Measurements from ENCODE around the gene POLN.
A peak's percentile ranks its signal among the peaks of the same experiment; 100 is the strongest.

POLN gene

GRCh38 chr4:2075171-2075986 is 166.5 kb downstream of the POLN start:
- DNase-seq (ENCODE audit: insufficient read length, low spot score) = no peak
- no peak for FAIRE-seq

- FAIRE-seq (no peak), DNase-seq (ENCODE audit: insufficient read length, low spot score) (no peak)
Observed at GRCh38 chr4:2074588-2074987, 167.3 kb downstream of the POLN start.

GRCh38 chr4:2073808-2074481 is 168.0 kb downstream of the POLN start:
- FAIRE-seq = no peak
- DNase-seq (ENCODE audit: insufficient read length, low spot score) = no peak

DNA sequence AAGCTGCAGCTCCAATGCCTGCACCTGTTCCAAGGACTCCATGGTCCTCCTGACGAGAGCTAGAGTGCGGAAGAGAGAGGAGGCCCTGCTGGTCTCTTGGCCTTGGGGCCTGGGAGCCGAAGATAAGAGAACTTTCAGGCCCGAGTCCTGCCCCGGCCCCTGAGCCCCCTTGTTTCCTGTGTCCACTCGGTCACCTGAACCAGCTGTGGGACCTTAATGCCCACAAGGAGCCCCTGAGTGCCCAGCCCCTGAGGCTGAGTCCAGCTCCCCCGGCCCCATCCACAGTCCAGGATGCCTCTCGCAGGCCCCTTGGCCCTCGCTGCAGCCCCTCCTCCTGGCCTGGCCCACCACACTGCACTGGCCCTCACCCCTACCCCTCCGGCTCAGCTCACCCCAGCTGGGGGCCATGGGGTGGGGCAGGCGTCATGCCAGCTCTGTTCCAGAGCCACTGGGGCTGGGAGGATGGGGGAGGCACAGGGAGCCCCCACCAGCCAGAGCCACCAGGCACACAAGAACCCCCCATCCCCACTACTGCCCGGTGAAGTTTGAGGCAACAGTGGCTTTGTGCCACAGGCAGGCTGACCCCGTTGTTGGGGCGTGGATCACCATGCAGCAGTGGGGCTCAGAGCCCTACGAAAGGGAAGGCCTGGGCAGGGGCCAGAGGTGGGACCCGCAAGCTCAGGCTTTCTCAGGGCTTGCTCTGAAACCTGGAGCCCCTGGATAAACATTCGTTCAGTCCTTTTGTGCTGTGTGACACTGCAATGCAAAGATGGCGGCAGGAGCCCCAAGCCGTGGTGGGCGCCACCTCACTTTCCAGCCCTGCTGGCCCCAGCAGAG is 168.7 kb downstream of the POLN start:
- DNase-seq (ENCODE audit: insufficient read length, low spot score) (no peak), FAIRE-seq (no peak)

DNA sequence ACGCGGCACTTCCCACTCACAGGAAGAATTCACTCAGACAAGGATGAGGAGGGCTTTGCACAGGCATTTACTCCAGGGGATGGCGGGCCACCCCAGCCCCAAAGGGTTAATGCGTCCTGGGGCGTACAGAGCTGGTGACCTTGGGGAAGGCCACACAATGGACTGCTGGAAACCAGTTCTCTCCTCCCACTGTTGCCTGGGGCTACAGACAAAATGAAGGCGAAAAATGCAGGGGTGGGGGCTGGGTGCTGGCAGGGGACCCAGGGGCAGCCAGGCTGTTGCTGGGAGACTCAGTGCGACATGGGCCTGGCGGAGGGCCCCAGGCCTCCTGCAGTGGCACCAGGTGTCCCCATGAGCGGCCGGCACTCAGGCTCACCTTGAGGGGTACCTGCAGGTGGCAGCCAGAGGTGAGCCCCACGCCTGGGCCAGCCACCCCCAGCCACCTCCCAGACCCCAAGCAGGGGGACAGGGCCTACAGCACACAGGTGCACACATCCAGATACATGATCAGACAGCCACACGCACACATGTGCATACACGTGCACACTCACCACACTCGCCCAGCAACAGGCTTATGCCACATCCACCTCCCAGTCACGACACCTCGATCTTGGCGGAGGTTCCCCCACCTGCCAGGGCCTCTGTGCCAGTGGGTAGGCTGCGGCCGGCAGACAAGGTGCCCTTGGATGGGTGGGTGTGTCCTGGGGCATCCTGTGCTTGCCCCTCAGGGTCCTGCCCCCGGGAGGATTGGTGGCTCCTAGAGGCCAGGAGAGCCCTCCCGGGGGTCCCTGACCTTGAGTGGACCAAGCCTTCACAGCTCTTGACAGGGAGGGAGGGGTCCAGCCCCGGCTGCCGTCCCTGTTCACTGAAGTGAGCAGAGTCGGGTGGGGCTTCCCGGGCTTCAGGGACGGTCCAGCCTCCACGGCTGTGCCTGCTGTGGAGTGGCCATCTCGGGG is 169.7 kb downstream of the POLN start:
- DNase-seq (ENCODE audit: insufficient read length, low spot score) (no peak), FAIRE-seq (no peak)

DNA sequence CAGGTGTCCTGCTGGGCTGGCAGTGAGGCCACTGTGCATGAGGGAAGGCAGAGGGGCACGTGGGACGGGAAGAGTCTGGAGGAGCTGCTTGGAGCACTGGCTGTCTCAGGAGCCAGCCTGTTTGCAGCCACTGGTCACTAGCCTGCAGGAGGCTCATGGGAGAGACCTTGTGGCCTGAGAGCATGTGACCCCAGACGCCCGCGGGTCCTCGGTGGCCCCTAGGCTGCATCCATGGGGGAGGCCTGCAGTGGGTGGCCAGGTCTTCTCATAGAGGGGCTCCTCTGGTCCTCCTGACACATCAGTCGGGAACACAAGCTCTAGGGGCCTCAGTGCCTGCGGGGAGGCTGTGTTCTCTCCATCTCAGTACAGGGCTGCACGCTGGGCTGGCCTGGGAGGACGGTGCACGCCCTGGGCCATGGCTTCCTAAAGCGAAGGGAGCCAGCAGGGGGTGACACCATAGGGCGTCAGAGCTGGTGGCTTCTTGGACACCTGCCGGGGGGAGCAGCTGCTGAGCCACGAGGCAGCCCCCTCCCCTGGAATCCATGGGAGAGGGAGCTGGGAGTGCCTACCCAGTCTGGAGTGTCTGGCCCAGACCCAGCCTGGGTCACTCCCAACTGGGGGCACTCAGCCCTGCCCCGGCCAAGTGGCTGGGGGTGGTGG is 170.5 kb downstream of the POLN start:
- no peak for DNase-seq (ENCODE audit: insufficient read length, low spot score)
- no peak for FAIRE-seq

DNA sequence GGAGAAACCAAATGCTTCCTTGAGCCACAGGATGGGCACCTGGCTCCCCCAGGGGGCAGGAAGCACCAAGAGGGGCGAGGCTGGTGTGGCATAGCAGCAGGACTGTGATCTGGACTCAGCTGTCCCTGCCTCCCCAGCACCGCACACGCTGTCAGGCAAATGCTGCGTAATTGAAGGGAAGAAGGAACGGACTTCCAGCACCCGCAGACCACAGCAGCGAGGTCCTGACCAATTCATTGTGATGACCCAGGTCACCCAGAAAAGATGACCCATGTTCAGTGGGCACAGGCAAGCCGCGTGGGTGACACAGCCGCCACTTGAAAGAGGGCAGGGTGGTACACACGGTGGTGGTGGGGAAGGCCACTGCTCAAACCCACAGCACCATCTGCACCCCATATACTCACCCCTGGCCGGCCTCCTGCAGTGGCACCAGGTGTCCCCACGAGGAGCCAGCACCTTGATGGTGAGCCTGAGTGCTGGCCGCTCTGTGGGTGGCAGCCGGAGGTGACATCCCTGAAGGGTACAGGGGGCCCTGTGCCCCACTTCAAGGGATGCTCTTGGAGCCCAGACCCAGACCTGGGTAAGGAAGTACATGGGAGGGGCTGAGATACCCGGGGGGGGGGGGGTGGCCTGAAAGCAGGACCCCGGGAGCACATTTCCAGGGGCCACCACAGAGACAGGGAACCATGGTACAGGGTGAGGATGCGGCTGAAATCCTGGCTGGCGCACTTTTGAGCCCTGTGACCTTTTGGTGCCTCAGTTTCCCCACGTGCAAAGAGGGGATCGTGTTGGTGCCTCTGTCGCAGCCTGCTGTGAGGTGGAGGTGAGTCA is 171.3 kb downstream of the POLN start:
- FAIRE-seq (no peak), DNase-seq (ENCODE audit: insufficient read length, low spot score) (no peak)

GRCh38 chr4:2069986-2070385 is 171.9 kb downstream of the POLN start:
- DNase-seq (ENCODE audit: insufficient read length, low spot score) (no peak), FAIRE-seq (no peak)

GRCh38 chr4:2069161-2069971 is 172.6 kb downstream of the POLN start:
- DNase-seq (ENCODE audit: insufficient read length, low spot score) (no peak), FAIRE-seq (no peak)

DNA sequence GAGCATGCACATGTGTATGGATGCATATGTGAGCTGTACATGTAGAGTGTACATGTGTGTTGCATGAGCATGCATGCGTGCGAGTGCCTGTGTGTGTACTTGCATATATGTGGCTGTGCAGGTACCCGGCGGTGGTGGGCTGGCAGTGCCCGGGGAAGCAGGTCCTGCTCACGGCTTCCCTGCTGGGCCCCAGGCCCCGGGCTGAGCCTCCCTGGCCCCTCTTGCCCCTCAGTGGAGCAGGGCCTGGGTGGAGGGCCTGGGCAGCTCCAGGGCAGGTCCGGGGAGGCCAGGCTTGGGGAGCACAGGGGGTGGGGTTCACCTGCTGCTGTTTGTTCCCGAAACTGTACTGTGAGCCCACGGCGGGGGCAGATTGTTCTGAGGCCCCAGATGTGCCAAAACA is 173.4 kb downstream of the POLN start:
- FAIRE-seq = no peak

DNA sequence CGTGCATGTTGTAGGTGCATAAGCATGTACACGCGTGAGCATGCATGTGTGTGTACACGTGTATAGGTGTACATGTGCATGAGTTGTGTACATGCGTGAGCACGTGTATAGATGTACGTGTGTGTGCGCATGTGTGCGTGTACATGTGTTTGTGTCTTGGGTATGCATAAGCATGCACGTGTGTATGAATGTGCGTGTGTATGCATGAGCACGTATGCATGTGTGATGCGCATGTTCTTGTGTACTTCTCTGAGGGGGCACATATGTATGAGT is 173.8 kb downstream of the POLN start:
- peak; percentile 99 for FAIRE-seq
- no peak for DNase-seq (ENCODE audit: insufficient read length, low spot score)

More for the DNA sequence above, 173.4 kb downstream of the POLN start:
- DNase-seq (ENCODE audit: insufficient read length, low spot score) = no peak

DNA sequence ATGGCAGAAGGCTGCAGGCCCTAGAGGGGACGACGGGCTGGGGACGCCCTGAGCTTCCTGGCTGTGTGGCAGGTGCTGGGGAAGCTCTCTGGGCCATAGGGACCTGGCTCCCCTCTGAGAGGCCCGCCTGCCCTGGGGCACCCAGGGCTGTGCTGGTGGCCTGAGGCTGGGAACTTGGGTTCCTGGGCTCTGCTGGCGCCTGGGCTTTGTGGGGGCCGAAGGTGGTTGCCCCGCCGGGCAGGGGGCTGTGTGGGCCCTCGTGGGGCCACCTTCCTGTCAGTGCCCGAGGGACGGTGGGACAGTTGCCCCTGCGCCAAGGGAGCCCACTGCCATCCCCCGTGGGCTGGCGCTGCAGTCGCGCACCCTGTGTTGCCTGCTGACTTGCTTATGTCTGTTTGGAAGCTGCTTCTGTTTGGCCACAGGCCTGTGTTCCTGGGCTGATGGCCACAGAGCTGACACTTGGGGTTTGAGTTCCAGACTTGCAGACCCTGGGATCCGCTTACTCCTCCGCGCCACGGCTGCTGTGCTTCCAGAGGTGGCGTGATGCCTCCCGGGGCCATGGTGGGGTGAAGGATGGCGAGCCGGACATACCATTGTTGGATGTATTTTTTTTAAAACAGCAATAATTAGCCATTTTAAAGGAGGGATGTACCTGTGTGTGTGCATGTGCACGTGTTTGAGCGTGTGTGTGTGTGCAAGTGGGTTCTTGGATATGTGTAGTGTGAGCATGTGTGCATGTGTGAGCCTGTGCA is 174.3 kb downstream of the POLN start:
- no peak for FAIRE-seq
- no peak for DNase-seq (ENCODE audit: insufficient read length, low spot score)

- FAIRE-seq = no peak
- no peak for DNase-seq (ENCODE audit: insufficient read length, low spot score)
Observed at GRCh38 chr4:2066571-2067445, 175.1 kb downstream of the POLN start.

GRCh38 chr4:2066011-2066551 is 175.8 kb downstream of the POLN start:
- DNase-seq (ENCODE audit: insufficient read length, low spot score) = no peak
- FAIRE-seq = no peak

DNA sequence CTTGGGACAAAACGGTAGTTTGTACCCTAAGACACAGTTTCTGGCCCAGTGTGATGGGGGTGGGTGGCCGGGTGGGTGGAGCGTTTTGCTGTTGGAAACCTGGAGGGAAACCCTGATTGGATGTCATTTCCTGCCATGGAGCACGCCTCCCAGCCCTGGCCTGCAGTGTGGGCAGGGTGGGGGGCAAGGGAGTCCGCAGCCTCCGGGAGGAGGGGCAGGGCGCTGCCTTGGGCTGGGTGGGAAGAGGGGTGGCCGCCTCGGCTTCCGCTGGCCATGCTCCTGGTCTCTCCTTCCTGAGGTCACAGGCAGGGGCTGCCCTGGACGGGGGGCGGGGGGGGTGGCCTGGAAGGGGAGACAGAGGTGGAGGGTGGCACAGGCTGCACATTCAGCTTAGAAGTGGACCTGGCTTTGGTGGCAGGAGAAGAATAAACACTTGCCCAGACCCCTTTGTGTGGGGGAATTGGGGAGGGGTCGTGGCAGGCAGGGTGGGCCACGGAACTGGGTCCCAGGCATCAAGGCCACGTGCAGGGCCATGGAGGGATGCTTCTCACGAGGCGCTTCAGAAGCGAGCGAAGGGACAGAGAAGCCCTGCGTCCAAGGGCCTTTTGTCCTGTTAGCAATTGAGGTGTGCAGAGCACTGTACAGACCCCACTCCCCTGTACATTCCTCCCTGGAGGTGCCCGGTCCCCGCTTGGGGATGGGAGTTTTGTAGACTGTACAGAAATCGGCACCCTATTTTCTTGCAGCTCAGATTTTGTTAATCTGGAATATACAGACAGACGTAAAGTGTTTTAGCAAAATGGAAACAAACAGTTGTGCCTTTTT is 176.6 kb downstream of the POLN start:
- FAIRE-seq (no peak), DNase-seq (ENCODE audit: insufficient read length, low spot score) (no peak)
